GM12864 (cell line): Measurements from ENCODE around the gene IFT80.

Experiments used
- DNase-seq: peaks from one replicate; pipeline ENCODE4 v3.0.0-alpha.2; 2011; ENCODE audit warnings: low read depth
- H3K4me3 ChIP-seq: 2 replicates; pipeline ENCODE4 v1.5.1; 2011; ENCODE audit warnings: mild to moderate bottlenecking, low read depth, low read length, control low read depth
- CTCF ChIP-seq: IDR thresholded peaks from 2 replicates; pipeline ENCODE4 v1.5.1; 2011; ENCODE audit warnings: low read depth, mild to moderate bottlenecking, moderate library complexity, low read length, control low read depth, inconsistent platforms; ENCODE audit errors: missing control alignments

The IFT80 gene

DNA sequence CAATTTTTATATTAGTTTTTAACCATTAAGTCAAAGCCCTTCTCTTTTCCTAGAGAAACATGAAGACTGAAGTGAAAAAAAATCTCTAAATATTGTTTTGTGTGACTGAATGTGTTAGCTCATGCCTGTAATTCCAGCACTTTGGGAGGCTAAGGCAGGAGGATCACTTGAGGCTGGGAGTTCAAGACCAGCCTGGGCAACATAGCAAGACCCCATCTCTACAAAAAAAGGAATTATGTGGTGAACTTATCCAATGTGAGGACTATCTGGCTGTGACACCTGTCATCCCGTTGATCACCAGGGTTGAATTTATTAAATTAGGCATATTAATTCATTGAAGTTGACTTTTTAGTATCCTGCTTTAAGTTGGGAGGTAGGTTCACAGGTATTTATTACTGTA, 13.5 kb upstream of the IFT80 start:
- no peak overlapping the region for H3K4me3 ChIP-seq
- no peak for TF ChIP-seq CTCF
- DNase-seq, result no peak

- no peak for TF ChIP-seq CTCF
- DNase-seq, result no peak
Measured at GRCh38 chr3:160409812-160410610, 11.0 kb upstream of the IFT80 start.

GRCh38 chr3:160403796-160404470, 4.9 kb upstream of the IFT80 start:
- H3K4me3 ChIP-seq, result peak overlapping the region; percentile 17; the same call in 1 of the 2 replicates
- no peak for TF ChIP-seq CTCF
- no peak for DNase-seq

More at GRCh38 chr3:160409812-160410610, 11.0 kb upstream of the IFT80 start:
- H3K4me3 ChIP-seq, result no peak overlapping the region

GRCh38 chr3:160403028-160403545, 4.1 kb upstream of the IFT80 start:
- DNase-seq, result no peak
- no peak for TF ChIP-seq CTCF
- peak overlapping the region; percentile 70 for H3K4me3 ChIP-seq

- DNase-seq, result no peak
- TF ChIP-seq CTCF, result no peak
- peak overlapping the region; percentile 70 for H3K4me3 ChIP-seq
Measured at GRCh38 chr3:160402221-160403027, 3.4 kb upstream of the IFT80 start.

DNA sequence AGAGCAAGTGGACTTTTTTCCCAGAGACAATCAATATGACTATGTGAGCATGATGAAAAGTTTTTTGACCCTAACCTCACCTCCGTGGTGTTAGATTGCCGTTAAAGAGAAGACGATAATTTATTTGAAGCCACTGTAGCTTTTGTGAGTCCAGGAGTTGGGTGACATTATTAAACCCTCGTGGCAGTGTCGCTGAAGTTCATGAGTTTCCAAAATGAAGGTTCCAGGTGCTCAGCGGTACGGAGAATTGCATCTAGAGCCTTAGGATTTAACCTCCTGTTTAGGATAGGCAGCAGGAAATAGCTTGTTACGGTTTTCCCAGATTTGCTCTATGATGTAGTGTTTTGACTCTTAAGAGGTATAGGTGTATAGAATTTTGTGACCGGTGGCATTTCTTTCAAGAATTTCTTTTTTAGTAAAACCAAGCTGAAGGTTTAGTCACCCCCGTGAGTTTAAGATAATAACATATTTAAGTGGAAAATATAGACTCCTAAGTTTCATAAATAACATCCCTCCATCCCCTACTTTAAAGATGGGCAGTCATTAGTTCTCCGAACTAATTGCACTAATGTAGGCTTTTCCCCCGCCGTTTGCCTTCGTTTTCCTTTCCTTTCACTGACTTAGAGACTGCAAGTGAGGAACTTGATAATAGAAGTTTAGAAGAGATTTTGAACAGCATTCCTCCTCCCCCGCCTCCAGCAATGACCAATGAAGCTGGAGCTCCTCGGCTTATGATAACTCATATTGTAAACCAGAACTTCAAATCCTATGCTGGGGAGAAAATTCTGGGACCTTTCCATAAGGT, 2.5 kb upstream of the IFT80 start:
- H3K4me3 ChIP-seq, result peak overlapping the region; percentile 70
- TF ChIP-seq CTCF, result no peak
- no peak for DNase-seq
